Esophagus muscularis mucosa (tissue), 4 donors: ENCODE measurements around the gene KIF16B. TPM values are rescaled to one million over a fixed set of nuclear protein-coding genes. Genes with fewer than 3 reads are reported as not detected.

Experiments used
- DNase-seq: peaks from one replicate; pipeline ENCODE4 v3.0.0-alpha.2; 2017; ENCODE audit errors: extremely low spot score
- H3K27ac ChIP-seq, 4 donors: fragments of 200-600 bp; sonication (generic); replicated peaks in 1 of 4; 1 replicate in 3 of 4; 2 replicates in 1 of 4; pipeline ENCODE4 v1.5.1; 2016 to 2019; ENCODE audit warnings: mild to moderate bottlenecking in 1 of 4
- H3K27me3 ChIP-seq, 4 donors: fragments of 200-600 bp; sonication (generic); one replicate each; pipeline versions ENCODE4 v1.5.1 to v1.6.0; 2016 to 2019
- H3K36me3 ChIP-seq, 4 donors: fragments of 200-600 bp; sonication (generic); one replicate each; pipeline ENCODE4 v1.5.1; 2016 to 2019
- H3K4me1 ChIP-seq, 4 donors: fragments of 200-600 bp; sonication (generic); one replicate each; pipeline ENCODE4 v1.5.1; 2016 to 2019
- H3K4me3 ChIP-seq, 4 donors: fragments of 200-600 bp; sonication (generic); 1 replicate in 2 of 4; 2 replicates in 2 of 4; pipeline ENCODE4 v1.5.1; 2016 to 2019; ENCODE audit warnings: mild to moderate bottlenecking in 4 of 4, moderate library complexity in 1 of 4
- H3K9me3 ChIP-seq, 4 donors: fragments of 200-600 bp; sonication (generic); 1 replicate in 3 of 4; 2 replicates in 1 of 4; pipeline ENCODE4 v1.5.1; 2016 to 2019
- EP300 ChIP-seq: sonication (generic); formaldehyde crosslinking; IDR thresholded peaks from one replicate; pipeline ENCODE4 v1.6.1; 2017; ENCODE audit warnings: antibody characterized with exemption
- POLR2A ChIP-seq: fragments of 450-650 bp; IDR thresholded peaks from one replicate; pipeline ENCODE4 v1.6.1; 2017; ENCODE audit warnings: antibody characterized with exemption, moderate library complexity, mild to moderate bottlenecking, low read depth
- POLR2AphosphoS5 ChIP-seq, 2 donors: sonication (generic); formaldehyde crosslinking; IDR thresholded peaks; one replicate each; pipeline ENCODE4 v1.6.1; 2017; ENCODE audit warnings: antibody characterized with exemption in 2 of 2
- WGBS: methylation state at CpG from one replicate; pipeline ENCODE4 v1.1.5; 2018; 5-methylcytosine and 5-hydroxymethylcytosine counted together
- intact Hi-C: fragments of 100-400 bp; cut with DNase I; formaldehyde crosslinking; loops from one replicate; pipeline ENCODE4 v1.15.1; 2023
- total RNA-seq, 4 donors: library from RNA; depleted of rRNA; stranded (reverse); fragments of >200 nt; gene quantifications; one replicate each; pipeline versions ENCODE4 v1.1.0 to v1.2.1, GENCODE V29; 2016
- TF ChIP-seq, protein P1 (sequence below), 3 experiments: fragments of 200-600 bp in 2 of 3; fragments of 450-650 bp in 1 of 3; sonication (generic) in 2 of 3; IDR thresholded peaks; one replicate each; pipeline ENCODE4 v1.5.1; 2017 to 2019; ENCODE audit warnings: antibody characterized with exemption in 3 of 3, mild to moderate bottlenecking in 2 of 3, moderate library complexity in 1 of 3

Gene KIF16B
- total RNA-seq, 4 donors from 2014 or later, result 15.4 to 21.1 (median 19.3) TPM

DNA sequence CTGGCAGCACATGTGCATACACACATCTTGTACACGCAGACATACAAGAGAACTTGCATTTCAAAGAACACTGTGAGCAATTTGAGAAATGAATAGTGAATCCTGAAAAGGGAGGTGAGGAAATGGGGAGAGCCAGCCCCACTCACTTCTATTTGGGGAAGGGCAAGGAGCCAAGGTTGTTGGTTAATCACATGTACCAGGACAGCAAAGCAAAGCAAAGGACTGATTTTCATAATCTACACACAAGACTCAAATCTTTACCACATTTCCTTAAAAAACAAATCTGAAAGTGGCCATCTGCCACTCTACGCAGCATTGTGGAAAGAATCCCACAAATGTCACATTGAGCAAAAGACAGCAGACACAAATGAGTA, 35.0 kb upstream of the KIF16B start:
- H3K4me3 ChIP-seq, result no peak overlapping the region
- peaks cover 0 to 9% (median 0%) of the 10 kb centered on the region in 4 donors for H3K4me1 ChIP-seq
- H3K27me3 ChIP-seq, result no peaks in the 10 kb centered on the region
- intact Hi-C loops, result no loop called here
- no peaks in the 10 kb centered on the region for H3K36me3 ChIP-seq
- DNase-seq, result no peak
- no peaks in the 10 kb centered on the region for H3K9me3 ChIP-seq
- TF ChIP-seq EP300, result no peak
- TF ChIP-seq POLR2AphosphoS5 (IDR thresholded peaks at IDR 0.05), result no peak
- TF ChIP-seq, protein P1, sequence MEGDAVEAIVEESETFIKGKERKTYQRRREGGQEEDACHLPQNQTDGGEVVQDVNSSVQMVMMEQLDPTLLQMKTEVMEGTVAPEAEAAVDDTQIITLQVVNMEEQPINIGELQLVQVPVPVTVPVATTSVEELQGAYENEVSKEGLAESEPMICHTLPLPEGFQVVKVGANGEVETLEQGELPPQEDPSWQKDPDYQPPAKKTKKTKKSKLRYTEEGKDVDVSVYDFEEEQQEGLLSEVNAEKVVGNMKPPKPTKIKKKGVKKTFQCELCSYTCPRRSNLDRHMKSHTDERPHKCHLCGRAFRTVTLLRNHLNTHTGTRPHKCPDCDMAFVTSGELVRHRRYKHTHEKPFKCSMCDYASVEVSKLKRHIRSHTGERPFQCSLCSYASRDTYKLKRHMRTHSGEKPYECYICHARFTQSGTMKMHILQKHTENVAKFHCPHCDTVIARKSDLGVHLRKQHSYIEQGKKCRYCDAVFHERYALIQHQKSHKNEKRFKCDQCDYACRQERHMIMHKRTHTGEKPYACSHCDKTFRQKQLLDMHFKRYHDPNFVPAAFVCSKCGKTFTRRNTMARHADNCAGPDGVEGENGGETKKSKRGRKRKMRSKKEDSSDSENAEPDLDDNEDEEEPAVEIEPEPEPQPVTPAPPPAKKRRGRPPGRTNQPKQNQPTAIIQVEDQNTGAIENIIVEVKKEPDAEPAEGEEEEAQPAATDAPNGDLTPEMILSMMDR (IDR thresholded peaks at IDR 0.05), result no peak
- TF ChIP-seq POLR2A, result no peak
- WGBS, result 79% methylated on average over 2 of the region's 2 CpGs
- no peak overlapping the region for H3K27ac ChIP-seq

DNA sequence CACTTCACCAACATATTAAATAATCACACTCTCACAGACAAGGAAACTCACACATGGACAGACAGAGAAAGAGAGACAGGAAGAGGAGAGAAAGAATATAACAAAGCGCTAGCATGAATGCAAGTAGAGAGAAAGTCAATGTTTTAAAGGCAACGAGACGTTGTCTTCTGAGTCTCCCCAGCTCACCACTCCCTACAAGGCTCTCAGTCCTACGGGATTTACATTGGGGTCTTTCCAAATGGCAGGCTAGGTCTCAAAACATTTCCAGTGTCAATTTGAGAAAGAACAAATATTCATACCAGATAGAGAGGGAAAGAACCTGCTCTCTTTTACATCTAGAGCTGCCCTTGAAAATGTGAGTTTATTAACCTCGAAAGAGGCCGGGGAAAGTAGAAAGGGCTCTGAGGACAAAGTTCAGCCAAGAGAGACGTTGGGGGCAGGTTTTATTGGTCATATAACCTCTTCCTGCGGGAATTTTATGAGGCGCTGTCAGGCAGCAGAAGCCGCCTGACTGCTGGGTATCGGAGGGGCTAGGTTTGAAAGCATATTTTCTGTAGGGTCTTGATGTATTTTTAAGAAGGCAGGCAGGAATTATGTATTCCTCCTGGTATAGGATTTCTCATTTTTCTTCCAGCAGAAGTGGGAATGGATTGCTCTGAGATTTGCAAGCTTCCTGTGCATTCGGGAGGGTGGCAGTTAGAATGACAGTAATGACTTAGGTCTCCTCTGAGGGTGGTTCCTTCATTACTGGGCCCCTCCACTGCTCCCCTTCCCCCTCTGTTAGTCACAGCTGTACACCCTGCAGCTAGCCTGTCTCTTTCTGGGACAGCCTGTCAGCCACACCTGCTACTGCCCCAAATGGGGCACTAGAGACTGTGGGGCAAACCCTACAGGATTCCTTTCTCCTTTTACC, 34.4 kb upstream of the KIF16B start:
- intact Hi-C loops, result no loop called here

DNA sequence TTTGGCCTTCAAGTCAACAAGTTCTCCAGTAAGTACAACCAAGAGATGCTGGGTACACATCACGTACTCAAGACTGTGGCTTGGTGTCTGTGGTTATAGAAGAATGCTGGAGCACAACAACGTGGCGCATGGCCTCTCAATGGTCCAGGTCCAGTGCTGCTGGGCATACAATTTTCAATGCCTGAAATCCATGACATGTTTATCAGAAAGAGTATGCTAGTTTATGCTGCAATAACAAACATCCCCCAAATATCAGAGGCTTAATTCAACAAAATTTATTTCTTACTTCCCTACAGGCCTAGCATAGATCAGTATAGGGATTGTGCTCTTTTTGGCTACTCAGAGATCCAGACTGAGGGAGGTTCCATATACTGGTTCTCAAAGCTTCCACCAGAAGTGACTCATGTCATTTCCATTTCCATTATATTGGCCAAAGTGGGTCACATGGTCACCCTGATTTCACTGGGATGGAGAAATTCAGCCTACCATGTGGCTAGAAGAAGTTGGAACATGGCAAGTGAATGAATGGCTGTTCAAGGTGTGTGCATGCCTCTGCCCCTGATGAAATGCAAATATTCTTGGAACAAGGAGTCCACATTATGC, 33.3 kb upstream of the KIF16B start:
- intact Hi-C loops, result no loop called here
- Histone ChIP-seq H3K4me3 (no peak overlapping the region), H3K27me3 (no peaks in the 10 kb centered on the region), H3K9me3 (no peaks in the 10 kb centered on the region), H3K36me3 (no peaks in the 10 kb centered on the region), H3K27ac (no peak overlapping the region), H3K4me1 (peaks cover 0 to 9% (median 0%) of the 10 kb centered on the region in 4 donors)
- 81% methylated on average over 3 of the region's 3 CpGs for WGBS
- DNase-seq, result no peak
- TF ChIP-seq, protein P1 (IDR thresholded peaks at IDR 0.05), result no peak
- no peak for TF ChIP-seq EP300
- no peak for TF ChIP-seq POLR2A
- no peak for TF ChIP-seq POLR2AphosphoS5 (IDR thresholded peaks at IDR 0.05)

More for the DNA sequence above, 34.4 kb upstream of the KIF16B start:
- WGBS, result 73% methylated on average over 12 of the region's 12 CpGs
- Histone ChIP-seq H3K4me1 (peaks cover 0 to 9% (median 0%) of the 10 kb centered on the region in 4 donors), H3K27me3 (no peaks in the 10 kb centered on the region), H3K4me3 (no peak overlapping the region), H3K9me3 (no peaks in the 10 kb centered on the region), H3K36me3 (no peaks in the 10 kb centered on the region), H3K27ac (no peak overlapping the region)
- no peak for DNase-seq
- TF ChIP-seq EP300 (no peak), POLR2AphosphoS5 (IDR thresholded peaks at IDR 0.05) (no peak)

DNA sequence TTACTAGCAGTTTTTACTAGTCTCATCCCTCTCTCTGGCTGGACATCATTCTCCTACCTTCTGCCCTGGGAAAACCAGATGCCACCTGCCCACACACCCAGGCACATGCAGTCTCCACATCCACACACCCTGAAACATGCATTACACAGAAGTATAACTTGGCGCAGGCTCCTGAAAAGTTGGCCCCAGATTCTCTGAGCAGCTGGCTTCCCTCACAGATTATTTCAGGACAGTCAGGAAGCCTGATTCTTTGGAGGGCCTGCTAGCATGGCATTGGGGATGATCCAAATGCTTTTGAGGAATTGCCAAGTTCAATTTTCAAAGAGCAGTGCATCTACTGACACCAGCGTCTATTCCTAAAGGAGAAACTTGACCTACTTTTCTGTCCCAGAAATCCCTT, 27.8 kb upstream of the KIF16B start:
- H3K4me3 ChIP-seq, result no peak overlapping the region
- H3K36me3 ChIP-seq, result no peaks in the 10 kb centered on the region
- WGBS, result 46% methylated on average over 2 of the region's 2 CpGs
- no peaks in the 10 kb centered on the region for H3K4me1 ChIP-seq
- TF ChIP-seq EP300 (no peak), POLR2A (no peak), POLR2AphosphoS5 (IDR thresholded peaks at IDR 0.05) (no peak)
- TF ChIP-seq, protein P1 (IDR thresholded peaks at IDR 0.05), result no peak
- H3K27ac ChIP-seq, result no peak overlapping the region
- no peaks in the 10 kb centered on the region for H3K9me3 ChIP-seq
- DNase-seq, result peak; percentile 75
- intact Hi-C loops, result no loop called here
- H3K27me3 ChIP-seq, result no peaks in the 10 kb centered on the region

DNA sequence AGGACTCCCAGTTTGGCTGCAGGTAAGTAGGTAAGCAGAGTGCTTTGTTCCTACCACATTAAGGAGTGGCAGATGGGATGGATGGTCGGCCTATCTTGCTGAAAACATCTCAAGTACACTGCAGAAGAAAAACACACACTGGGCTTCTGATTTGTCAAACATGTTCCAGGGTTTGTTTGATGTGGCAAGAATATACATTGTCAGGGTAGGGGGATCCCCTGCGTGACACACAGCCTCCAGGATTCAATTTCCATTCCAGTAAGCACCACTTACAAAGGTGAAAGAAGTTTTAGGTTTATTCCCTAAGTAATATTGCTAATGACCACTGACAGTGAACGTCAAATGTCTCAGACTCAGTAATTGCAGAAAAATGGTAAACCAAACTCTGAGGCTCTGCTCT, 26.0 kb upstream of the KIF16B start:
- H3K27me3 ChIP-seq, result no peaks in the 10 kb centered on the region
- no peaks in the 10 kb centered on the region for H3K36me3 ChIP-seq
- TF ChIP-seq, protein P1 (IDR thresholded peaks at IDR 0.05), result no peak
- no peak for TF ChIP-seq EP300
- TF ChIP-seq POLR2A, result no peak
- TF ChIP-seq POLR2AphosphoS5 (IDR thresholded peaks at IDR 0.05), result no peak
- intact Hi-C loops, result no loop called here
- H3K4me1 ChIP-seq, result no peaks in the 10 kb centered on the region
- no peak for DNase-seq
- no peak overlapping the region for H3K27ac ChIP-seq
- H3K4me3 ChIP-seq, result no peak overlapping the region
- WGBS, result 88% methylated on average over 3 of the region's 3 CpGs
- H3K9me3 ChIP-seq, result no peaks in the 10 kb centered on the region
